ENCODE measurements around the gene ZNF569. TPM values are rescaled to one million over a fixed set of nuclear protein-coding genes. Genes with fewer than 3 reads are reported as not detected.
A peak's percentile ranks its signal among the peaks of the same experiment; 100 is the strongest.

The ZNF569 gene
- 3.7 TPM for total RNA-seq

- H3K4me3 ChIP-seq: peak within 1 kb of the TSS; percentile 73 to 82
- TF ChIP-seq CTCF (IDR thresholded peaks at IDR 0.05): no peak
- peak; percentile 87 to 98 for TF ChIP-seq POLR2AphosphoS5 (IDR thresholded peaks at IDR 0.05; ENCODE audit: insufficient read depth in 1 of 2, low read depth in 1 of 2)
- TF ChIP-seq POLR2A (IDR thresholded peaks at IDR 0.05): no peak
- H3K4me1 ChIP-seq: peaks cover 31% of the 10 kb centered on the region
- DNase-seq (ENCODE audit: extremely low spot score in 2 of 2): peak; percentile 90 to 96
- H3K27me3 ChIP-seq: no peaks in the 10 kb centered on the region
- H3K9me3 ChIP-seq: peaks cover 1% of the 10 kb centered on the region
- peak within 1 kb of the TSS; percentile 83 for H3K27ac ChIP-seq
- H3K36me3 ChIP-seq: peaks cover 0 to 41% of the 10 kb centered on the region in 2 donors
- intact Hi-C loops (cut with DNase I): loop anchor here (5.0 kb wide), 1 partner anchor 760 kb away; no protein-coding TSS in a partner anchor
Observed at GRCh38 chr19:37466798-37467607, at the start of gene ZNF569. ZNF569 (minus strand) TSS chr19:37467444; CDS start chr19:37444921, 22,523 bp downstream.

- no peaks in the 10 kb centered on the region for H3K9me3 ChIP-seq
- H3K4me3 ChIP-seq: no peak overlapping the region
- H3K36me3 ChIP-seq: peaks cover 0 to 50% of the 10 kb centered on the region in 2 donors
- no peak overlapping the region for H3K27ac ChIP-seq
- TF ChIP-seq POLR2AphosphoS5 (IDR thresholded peaks at IDR 0.05; ENCODE audit: insufficient read depth in 1 of 2, low read depth in 1 of 2): no peak
- TF ChIP-seq CTCF (IDR thresholded peaks at IDR 0.05): no peak
- TF ChIP-seq POLR2A (IDR thresholded peaks at IDR 0.05): no peak
- no peaks in the 10 kb centered on the region for H3K4me1 ChIP-seq
- intact Hi-C loops (cut with DNase I): no loop called here
- DNase-seq (ENCODE audit: extremely low spot score in 2 of 2): no peak
- no peaks in the 10 kb centered on the region for H3K27me3 ChIP-seq
Observed at GRCh38 chr19:37513397-37513796, 46.2 kb upstream of the ZNF569 start.

GRCh38 chr19:37511821-37512220 is 44.6 kb upstream of the ZNF569 start:
- DNase-seq (ENCODE audit: extremely low spot score in 2 of 2): no peak
- Histone ChIP-seq H3K9me3 (no peaks in the 10 kb centered on the region), H3K27me3 (no peaks in the 10 kb centered on the region), H3K36me3 (peaks cover 0 to 42% of the 10 kb centered on the region in 2 donors), H3K27ac (no peak overlapping the region), H3K4me1 (no peaks in the 10 kb centered on the region), H3K4me3 (no peak overlapping the region)
- no peak for TF ChIP-seq POLR2AphosphoS5 (IDR thresholded peaks at IDR 0.05; ENCODE audit: insufficient read depth in 1 of 2, low read depth in 1 of 2)
- TF ChIP-seq POLR2A (IDR thresholded peaks at IDR 0.05): no peak
- TF ChIP-seq CTCF (IDR thresholded peaks at IDR 0.05): no peak
- intact Hi-C loops (cut with DNase I): no loop called here

GRCh38 chr19:37511186-37511585 is 43.9 kb upstream of the ZNF569 start:
- DNase-seq (ENCODE audit: extremely low spot score in 2 of 2): no peak
- no peaks in the 10 kb centered on the region for H3K4me1 ChIP-seq
- no peak overlapping the region for H3K4me3 ChIP-seq
- H3K27me3 ChIP-seq: no peaks in the 10 kb centered on the region
- H3K36me3 ChIP-seq: peaks cover 0 to 35% of the 10 kb centered on the region in 2 donors
- no peak overlapping the region for H3K27ac ChIP-seq
- H3K9me3 ChIP-seq: no peaks in the 10 kb centered on the region
- intact Hi-C loops (cut with DNase I): no loop called here
- no peak for TF ChIP-seq POLR2AphosphoS5 (IDR thresholded peaks at IDR 0.05; ENCODE audit: insufficient read depth in 1 of 2, low read depth in 1 of 2)
- no peak for TF ChIP-seq CTCF (IDR thresholded peaks at IDR 0.05)
- no peak for TF ChIP-seq POLR2A (IDR thresholded peaks at IDR 0.05)

- H3K27ac ChIP-seq: peak overlapping the region; percentile 87
Observed at GRCh38 chr19:37507167-37507464, 39.9 kb upstream of the ZNF569 start.

More at GRCh38 chr19:37507167-37507464, 39.9 kb upstream of the ZNF569 start:
- H3K4me1 ChIP-seq: peaks cover 6% of the 10 kb centered on the region
- DNase-seq (ENCODE audit: extremely low spot score in 2 of 2): no peak
- no peak for TF ChIP-seq POLR2AphosphoS5 (IDR thresholded peaks at IDR 0.05; ENCODE audit: insufficient read depth in 1 of 2, low read depth in 1 of 2)
- TF ChIP-seq POLR2A (IDR thresholded peaks at IDR 0.05): no peak
- TF ChIP-seq CTCF (IDR thresholded peaks at IDR 0.05): no peak
- H3K9me3 ChIP-seq: no peaks in the 10 kb centered on the region
- peak overlapping the region; percentile 63 to 74 for H3K4me3 ChIP-seq
- no peaks in the 10 kb centered on the region for H3K27me3 ChIP-seq
- intact Hi-C loops (cut with DNase I): no loop called here
- H3K36me3 ChIP-seq: peaks cover 0 to 11% of the 10 kb centered on the region in 2 donors
